Ovary (tissue), 9 donors: Measurements from ENCODE around the gene ZNRF4. TPM values are rescaled to one million over a fixed set of nuclear protein-coding genes. Genes with fewer than 3 reads are reported as not detected.

Source experiments
- DNase-seq, 5 donors: peaks; one replicate each; pipeline ENCODE4 v3.0.0-alpha.2; 2019 to 2020
- H3K27ac ChIP-seq, 2 donors: fragments of 200-600 bp; one replicate each; pipeline versions ENCODE4 v1.5.1 to v1.8.0; 2019 to 2022
- H3K27me3 ChIP-seq: fragments of 200-600 bp; one replicate; pipeline ENCODE4 v1.8.0; 2022
- H3K36me3 ChIP-seq: fragments of 200-600 bp; sonication (generic); one replicate; pipeline ENCODE4 v1.5.1; 2019
- H3K4me1 ChIP-seq: one replicate; pipeline ENCODE4 v1.8.1; 2013; ENCODE audit warnings: mild to moderate bottlenecking, moderate library complexity; ENCODE audit not compliant: insufficient read depth
- H3K4me3 ChIP-seq: fragments of 200-600 bp; sonication (generic); one replicate; pipeline ENCODE4 v1.5.1; 2017
- H3K9me3 ChIP-seq, 2 donors: fragments of 200-600 bp in 1 of 2; sonication (generic) in 1 of 2; one replicate each; pipeline versions ENCODE4 v1.5.1 to v1.8.1; 2013 to 2019; ENCODE audit warnings: mild to moderate bottlenecking in 1 of 2, moderate library complexity in 1 of 2
- EP300 ChIP-seq: sonication (generic); formaldehyde crosslinking; IDR thresholded peaks from one replicate; pipeline ENCODE4 v1.6.1; 2017; ENCODE audit warnings: antibody characterized with exemption
- POLR2A ChIP-seq: fragments of 450-650 bp; IDR thresholded peaks from one replicate; pipeline ENCODE4 v1.6.1; 2017; ENCODE audit warnings: antibody characterized with exemption, mild to moderate bottlenecking, moderate library complexity
- WGBS, 3 donors: extraction: QIAGEN DNeasy Blood & Tissue Kit in 1 of 3; methylation state at CpG; one replicate each; pipeline versions ENCODE4 v1.1.5 to v1.1.7; 2013 to 2017; 5-methylcytosine and 5-hydroxymethylcytosine counted together
- intact Hi-C, 4 donors: fragments of 100-400 bp; cut with DNase I; formaldehyde crosslinking; loops; one replicate each; pipeline versions ENCODE4 v1.11.0 to v1.15.1; 2022 to 2023
- polyA plus RNA-seq, 2 donors: library from polyadenylated mRNA; stranded (reverse); fragments of 200-250 nt in 1 of 2; fragments of 350-450 nt in 1 of 2; fragmentation: Illumina TruSeq in 1 of 2; extraction: RNeasy Lipid Tissue Mini Kit (QIAGEN cat#74804) in 1 of 2; gene quantifications; one replicate each; pipeline ENCODE4 v1.2.3, GENCODE V29; 2013 to 2014
- total RNA-seq, 7 donors: library from RNA; depleted of rRNA in 2 of 7; stranded (reverse); fragments of >200 nt in 2 of 7; fragmentation: NEBNext Ultra II Directional in 3 of 7; extraction: Animal tissue kit (Norgen Biotek cat#: 25700) in 3 of 7; gene quantifications; one replicate each; pipeline versions ENCODE4 v1.1.0 to v1.2.4, GENCODE V29; 2016 to 2023
- TF ChIP-seq, protein P1 (sequence below), 3 donors: fragments of 450-650 bp in 2 of 3; fragments of 200-600 bp in 1 of 3; IDR thresholded peaks; one replicate each; pipeline versions ENCODE4 v1.5.1 to v1.8.0; 2016 to 2022; ENCODE audit warnings: antibody characterized with exemption in 3 of 3, mild to moderate bottlenecking in 1 of 3
- donor health status: DM: no; HTN: no; CAD: no; lungs with moderate emphysema.
- donor health status: DM: no; HTN: no; CAD: no.
- donor health status: Bipolar disorder and iron deficiency.
- donor health status: DM: yes; HTN: yes; CAD: no.
- donor health status: DM: no; HTN: no; CAD: no.
- donor health status: DM: yes; HTN: yes; CAD: no.

ZNRF4 gene
- total and polyA plus RNA-seq, 9 donors: not detected

DNA sequence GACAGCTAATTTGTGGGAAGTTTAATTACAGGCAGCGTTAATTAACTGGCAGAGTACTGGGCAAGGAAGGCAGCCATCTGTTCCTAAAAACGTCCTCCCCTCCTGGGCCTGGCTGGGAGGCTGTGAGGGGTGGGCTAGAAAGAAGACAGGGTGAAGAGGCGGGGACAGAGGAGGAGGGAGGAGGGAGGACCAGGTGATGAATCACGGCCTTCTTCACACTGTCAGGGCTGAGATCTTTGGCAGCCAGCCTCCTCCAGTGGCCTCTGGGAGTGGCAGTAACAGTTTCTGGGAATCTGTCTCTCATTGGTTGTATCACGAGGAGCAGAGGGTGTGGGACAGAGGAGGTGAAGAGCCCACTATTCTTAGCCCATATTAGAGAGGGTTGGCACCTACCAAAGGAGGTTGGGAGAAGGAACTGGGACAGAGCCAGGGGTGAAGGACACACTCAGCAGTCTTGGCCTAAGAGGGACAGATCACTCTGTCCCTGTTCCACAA lies 9.6 kb upstream of the ZNRF4 start:
- TF ChIP-seq POLR2A: no peak
- Histone ChIP-seq H3K4me1 (no peaks in the 10 kb centered on the region), H3K4me3 (no peak overlapping the region), H3K36me3 (no peaks in the 10 kb centered on the region), H3K9me3 (no peaks in the 10 kb centered on the region), H3K27me3 (no peaks in the 10 kb centered on the region), H3K27ac (no peak overlapping the region)
- intact Hi-C loops: no loop called here
- no peak for DNase-seq
- 26 to 32% (median 26%) methylated on average over 5 of the region's 5 CpGs for WGBS, 3 donors

DNA sequence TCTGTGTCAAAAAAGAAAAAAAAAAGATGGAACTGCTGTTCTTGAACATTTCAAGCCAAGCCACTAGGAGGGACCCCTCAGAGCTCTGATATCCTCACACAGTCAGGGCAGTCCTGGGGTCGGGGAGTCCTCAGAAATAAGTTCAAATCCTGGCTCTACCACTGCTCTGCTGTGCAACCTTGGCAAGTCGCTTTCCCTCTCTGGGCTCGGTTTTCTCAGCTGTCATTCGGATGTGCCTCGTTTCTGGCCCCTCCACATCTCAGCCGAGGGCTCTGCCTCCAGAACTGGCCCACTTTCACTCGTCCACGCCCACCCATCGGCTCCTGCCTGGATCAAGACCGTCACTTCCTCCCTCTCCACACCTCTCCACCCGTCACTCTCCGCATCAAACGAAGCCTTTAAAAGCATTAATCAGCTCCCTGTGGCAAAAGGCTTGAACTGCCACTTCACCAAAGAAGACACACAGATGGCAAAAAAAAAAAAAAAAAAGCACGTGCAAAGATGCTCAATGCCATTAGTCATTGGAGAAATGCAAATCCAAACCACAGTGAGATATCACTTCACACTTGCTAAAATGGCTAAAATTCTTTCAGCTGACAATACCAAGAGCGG lies 7.4 kb upstream of the ZNRF4 start:
- no peaks in the 10 kb centered on the region for H3K36me3 ChIP-seq
- no peak overlapping the region for H3K4me3 ChIP-seq
- intact Hi-C loops: no loop called here
- WGBS, 3 donors: 29 to 38% (median 35%) methylated on average over 15 of the region's 15 CpGs
- H3K27ac ChIP-seq: no peak overlapping the region
- H3K4me1 ChIP-seq: no peaks in the 10 kb centered on the region
- no peaks in the 10 kb centered on the region for H3K27me3 ChIP-seq
- no peaks in the 10 kb centered on the region for H3K9me3 ChIP-seq
- DNase-seq: no peak
- no peak for TF ChIP-seq EP300
- TF ChIP-seq, protein P1, sequence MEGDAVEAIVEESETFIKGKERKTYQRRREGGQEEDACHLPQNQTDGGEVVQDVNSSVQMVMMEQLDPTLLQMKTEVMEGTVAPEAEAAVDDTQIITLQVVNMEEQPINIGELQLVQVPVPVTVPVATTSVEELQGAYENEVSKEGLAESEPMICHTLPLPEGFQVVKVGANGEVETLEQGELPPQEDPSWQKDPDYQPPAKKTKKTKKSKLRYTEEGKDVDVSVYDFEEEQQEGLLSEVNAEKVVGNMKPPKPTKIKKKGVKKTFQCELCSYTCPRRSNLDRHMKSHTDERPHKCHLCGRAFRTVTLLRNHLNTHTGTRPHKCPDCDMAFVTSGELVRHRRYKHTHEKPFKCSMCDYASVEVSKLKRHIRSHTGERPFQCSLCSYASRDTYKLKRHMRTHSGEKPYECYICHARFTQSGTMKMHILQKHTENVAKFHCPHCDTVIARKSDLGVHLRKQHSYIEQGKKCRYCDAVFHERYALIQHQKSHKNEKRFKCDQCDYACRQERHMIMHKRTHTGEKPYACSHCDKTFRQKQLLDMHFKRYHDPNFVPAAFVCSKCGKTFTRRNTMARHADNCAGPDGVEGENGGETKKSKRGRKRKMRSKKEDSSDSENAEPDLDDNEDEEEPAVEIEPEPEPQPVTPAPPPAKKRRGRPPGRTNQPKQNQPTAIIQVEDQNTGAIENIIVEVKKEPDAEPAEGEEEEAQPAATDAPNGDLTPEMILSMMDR (IDR thresholded peaks at IDR 0.05): no peak
- no peak for TF ChIP-seq POLR2A

DNA sequence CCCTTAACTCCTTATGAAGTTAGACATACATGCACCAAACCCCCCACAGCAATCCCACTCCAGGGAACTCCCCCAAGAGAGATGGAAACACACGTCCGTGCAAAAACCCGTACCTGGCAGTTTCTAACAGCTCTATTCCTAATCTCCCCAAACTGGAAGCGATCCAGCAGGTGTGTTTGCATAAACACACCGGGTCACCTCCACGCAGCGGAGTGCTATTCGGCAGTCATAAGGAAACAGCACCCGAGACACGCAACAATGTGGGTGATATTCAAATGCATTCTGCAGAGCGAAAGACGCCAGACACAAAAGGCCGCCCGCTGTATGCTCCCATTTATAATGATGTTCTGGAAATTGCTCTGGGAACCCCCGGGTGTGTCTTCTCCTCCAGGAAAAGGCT lies 6.8 kb upstream of the ZNRF4 start:
- intact Hi-C loops: no loop called here
- 47 to 57% (median 48%) methylated on average over 15 of the region's 15 CpGs for WGBS, 3 donors
- Histone ChIP-seq H3K4me1 (no peaks in the 10 kb centered on the region), H3K4me3 (no peak overlapping the region), H3K27me3 (no peaks in the 10 kb centered on the region), H3K36me3 (no peaks in the 10 kb centered on the region), H3K9me3 (no peaks in the 10 kb centered on the region), H3K27ac (no peak overlapping the region)
- TF ChIP-seq EP300 (no peak), POLR2A (no peak)
- TF ChIP-seq, protein P1 (IDR thresholded peaks at IDR 0.05): no peak
- DNase-seq: no peak

DNA sequence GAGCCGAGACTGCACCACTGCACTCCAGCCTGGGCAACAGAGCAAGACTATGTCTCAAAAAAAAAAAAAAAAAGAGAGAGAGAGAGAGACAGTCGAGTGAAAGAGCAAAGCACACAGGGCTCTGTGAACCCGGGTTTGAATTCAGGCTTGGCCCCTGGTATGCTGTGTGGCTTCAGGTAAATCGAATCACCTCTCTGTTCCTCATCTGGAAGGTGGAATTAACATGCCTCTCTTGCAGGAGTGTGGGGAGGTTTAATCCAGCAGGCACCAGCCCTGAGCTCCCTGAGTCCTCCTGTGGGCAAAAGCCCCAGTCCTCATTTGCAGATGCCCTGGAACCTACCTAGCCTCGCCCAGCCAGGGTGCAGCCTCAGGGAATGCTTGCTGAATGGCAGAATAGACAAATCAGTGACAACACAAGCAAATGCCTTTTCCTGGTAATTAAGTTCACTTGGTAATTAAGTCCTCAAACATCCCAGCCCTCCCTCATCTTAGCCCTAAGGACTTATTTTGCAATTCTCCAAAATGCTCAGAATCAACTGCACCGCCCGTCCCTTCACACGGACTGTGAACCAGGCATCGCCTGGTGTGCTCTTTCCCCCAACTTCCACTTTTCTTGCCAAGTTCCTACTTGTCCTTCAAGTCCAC lies 4.6 kb upstream of the ZNRF4 start:
- 46 to 55% (median 48%) methylated on average over 9 of the region's 9 CpGs for WGBS, 3 donors
- intact Hi-C loops: no loop called here
- no peaks in the 10 kb centered on the region for H3K9me3 ChIP-seq
- no peak for DNase-seq
- H3K27ac ChIP-seq: no peak overlapping the region
- no peak for TF ChIP-seq EP300
- TF ChIP-seq, protein P1 (IDR thresholded peaks at IDR 0.05): no peak
- TF ChIP-seq POLR2A: no peak
- no peak overlapping the region for H3K4me3 ChIP-seq
- no peaks in the 10 kb centered on the region for H3K4me1 ChIP-seq
- H3K36me3 ChIP-seq: no peaks in the 10 kb centered on the region
- no peaks in the 10 kb centered on the region for H3K27me3 ChIP-seq

DNA sequence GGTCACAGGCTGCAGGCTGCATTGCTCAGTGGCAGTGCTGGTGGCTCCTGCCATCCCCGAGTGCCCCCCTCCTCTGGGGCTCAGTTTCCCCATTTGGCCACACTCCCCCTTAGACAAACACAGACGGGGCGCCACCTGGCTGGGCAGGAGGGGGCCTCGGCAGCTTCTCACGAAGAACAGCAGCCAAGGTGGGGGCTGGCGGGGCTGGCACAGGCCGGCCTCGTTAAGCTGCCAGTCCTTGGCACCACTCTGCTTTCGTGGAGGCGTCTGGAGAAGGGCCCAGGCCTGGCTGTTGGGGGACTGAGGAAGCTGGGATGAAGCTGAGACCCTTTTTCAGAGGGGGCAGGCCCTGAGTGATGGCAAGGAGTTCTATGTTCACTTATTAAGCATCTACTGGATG lies 3.7 kb upstream of the ZNRF4 start:
- WGBS, 3 donors: 46 to 55% (median 48%) methylated on average over 10 of the region's 10 CpGs
- no peaks in the 10 kb centered on the region for H3K9me3 ChIP-seq
- H3K4me1 ChIP-seq: no peaks in the 10 kb centered on the region
- no peaks in the 10 kb centered on the region for H3K36me3 ChIP-seq
- no peak overlapping the region for H3K27ac ChIP-seq
- H3K4me3 ChIP-seq: no peak overlapping the region
- intact Hi-C loops: no loop called here
- TF ChIP-seq POLR2A: no peak
- no peak for TF ChIP-seq EP300
- TF ChIP-seq, protein P1 (IDR thresholded peaks at IDR 0.05): no peak
- no peaks in the 10 kb centered on the region for H3K27me3 ChIP-seq
- no peak for DNase-seq
